ENCODE data around the gene ACTR3.
"Not testable (repeated sequence)": the region's sequence is repeated elsewhere in the genome, so short reads cannot be mapped to it uniquely, and the experiment has no call there.

Gene ACTR3

GRCh38 chr2:113889471-113890252, at the start of gene ACTR3:
Gene ACTR3 (plus strand): TSS chr2:113890089. CDS start chr2:113890280, 191 bp downstream.
- DNase-seq (ENCODE audit: low spot score), result peak; percentile 99

- no peak for DNase-seq (ENCODE audit: low spot score)
These were observed 49.4 kb upstream of the ACTR3 start for GRCh38 chr2:113840518-113840917.

DNA sequence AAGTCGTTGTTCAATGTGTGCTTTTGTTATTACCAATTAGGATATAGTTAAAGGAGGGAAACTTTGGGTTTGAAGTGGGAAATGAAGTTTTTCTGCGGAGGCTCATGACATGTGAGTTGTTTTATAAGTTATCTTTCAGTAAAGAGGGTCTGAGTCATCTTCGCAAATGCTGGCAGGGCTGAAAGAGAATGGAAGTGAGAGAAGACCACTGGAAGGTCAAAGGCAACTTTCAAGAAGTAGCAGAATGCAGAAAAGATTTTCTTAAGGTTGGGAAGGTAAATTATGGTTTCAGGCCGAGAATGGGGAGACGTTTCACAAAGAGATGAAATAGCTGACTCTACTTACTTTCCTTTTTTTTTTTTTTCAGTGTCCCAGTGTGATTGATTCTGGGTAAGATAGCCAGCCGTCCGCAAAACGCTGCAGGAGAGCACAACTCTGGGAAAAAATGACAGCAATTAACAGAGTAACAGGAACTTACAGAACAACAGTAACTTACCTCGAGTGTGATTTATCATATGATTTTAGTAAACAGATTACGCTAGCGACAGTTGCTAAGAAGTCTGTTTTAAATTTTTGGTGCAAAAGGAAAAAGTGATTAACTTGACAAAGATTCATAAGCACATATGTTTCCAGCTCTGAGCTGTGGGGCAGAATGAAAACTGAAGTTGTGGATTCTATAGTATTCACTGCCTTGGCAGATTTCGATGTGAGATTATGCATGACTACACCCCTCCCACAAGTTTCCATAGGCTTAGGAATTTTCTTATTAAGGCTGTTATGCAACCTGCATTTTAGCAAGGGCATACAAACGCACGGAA, 46.8 kb upstream of the ACTR3 start:
- DNase-seq (ENCODE audit: low spot score), result no peak

DNA sequence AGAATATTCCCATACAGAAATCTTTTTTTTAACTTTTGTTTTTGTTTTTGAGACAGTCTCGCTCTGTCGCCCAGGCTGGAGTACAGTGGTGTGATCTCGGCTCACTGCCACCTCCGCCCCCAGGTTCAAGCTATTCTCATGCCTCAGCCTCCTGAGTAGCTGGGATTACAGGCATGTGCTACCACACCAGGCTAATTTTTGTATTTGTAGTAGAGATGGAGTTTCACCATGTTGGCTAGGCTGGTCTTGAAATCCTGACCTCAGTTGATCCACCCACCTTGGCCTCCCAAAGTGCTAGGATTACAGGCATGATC, 46.2 kb upstream of the ACTR3 start:
- not testable (repeated sequence) for DNase-seq (ENCODE audit: low spot score)

DNA sequence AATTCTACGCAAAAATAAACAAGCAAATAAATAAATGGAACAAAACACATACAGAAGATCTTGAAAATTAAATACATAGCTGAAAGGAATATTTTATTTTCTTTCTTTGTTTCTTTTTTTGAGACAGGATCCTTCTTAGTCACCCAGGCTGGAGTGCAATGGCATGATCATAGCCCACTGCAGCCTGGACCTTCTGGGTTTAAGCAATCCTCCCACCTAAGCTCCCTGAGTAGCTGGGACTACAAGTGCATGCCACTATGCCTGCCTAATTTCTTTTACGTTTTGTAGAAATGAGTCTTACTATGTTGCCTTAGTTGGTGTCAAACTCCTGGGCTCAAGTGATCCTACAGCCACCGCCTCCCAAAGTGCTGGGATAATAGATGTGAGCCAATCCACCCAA, 44.6 kb upstream of the ACTR3 start:
- no peak for DNase-seq (ENCODE audit: low spot score)

DNA sequence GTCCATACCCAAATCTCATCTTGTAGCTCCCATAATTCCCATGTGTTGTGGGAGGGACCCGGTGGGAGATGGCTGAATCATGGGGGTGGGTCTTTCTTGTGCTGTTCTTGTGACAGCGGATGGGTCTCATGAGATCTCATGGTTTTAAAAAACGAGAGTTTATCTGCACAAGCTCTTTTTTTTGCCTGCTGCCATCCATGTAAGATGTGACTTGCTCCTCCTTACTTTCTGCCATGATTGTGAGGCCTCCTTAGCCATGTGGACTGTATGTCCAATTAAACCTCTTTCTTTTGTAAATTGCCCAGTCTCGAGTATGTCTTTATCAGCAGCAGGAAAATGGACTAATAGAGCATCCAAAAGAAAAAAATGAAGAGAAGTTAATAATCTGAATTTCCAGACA, 44.1 kb upstream of the ACTR3 start:
- DNase-seq (ENCODE audit: low spot score), result not testable (repeated sequence)

GRCh38 chr2:113846429-113846828, 43.5 kb upstream of the ACTR3 start:
- DNase-seq (ENCODE audit: low spot score), result no peak

- no peak for DNase-seq (ENCODE audit: low spot score)
These were observed 42.7 kb upstream of the ACTR3 start for GRCh38 chr2:113847144-113847543.

DNA sequence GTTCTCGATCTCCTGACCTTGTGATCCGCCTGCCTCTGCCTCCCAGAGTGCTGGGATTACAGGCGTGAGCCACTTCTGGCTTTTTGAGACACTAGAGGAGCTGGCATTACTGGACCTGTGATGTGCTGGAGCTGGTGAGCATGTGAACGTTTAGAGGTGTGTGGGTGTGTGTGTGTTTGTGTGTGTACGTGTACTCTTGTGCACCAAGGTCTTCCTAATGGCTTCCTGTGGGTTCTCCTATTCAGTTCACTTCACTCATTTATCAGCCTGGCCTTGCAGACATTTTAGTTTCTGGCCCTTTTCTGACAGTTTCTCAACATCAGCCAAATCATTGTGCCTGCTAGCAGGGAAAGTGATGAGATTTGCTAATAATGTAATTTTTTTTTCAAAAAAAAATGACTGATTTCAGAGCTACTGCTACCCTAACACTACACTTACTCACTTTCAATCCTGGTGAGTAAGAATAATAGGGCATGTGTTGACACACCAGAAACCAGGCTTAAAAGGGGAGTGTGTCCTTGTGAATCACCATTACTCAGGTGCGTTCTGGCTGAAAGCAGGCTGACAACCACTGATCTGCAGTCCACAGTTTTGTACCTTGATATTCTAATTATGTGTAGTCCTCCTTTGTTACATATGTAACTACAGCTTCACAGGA, 41.0 kb upstream of the ACTR3 start:
- DNase-seq (ENCODE audit: low spot score), result no peak

DNA sequence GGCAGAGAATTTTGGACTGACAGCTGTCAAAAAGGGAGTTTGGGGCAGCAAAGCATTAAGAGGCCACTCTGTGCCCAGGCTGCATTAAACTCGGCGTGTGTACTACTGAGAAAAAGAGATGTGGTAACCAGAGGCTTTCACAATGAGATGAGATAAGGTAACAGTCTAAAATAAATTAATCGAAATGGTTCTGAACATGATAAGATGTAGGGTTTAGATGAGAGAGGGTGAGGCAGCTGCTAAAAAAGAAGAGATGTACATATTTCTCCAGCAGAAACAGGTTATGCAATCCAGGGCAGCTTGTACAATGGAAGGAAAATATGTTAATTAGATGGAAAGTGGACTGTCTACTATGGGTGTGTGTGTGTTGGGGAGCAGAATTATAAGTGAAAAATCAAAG, 39.2 kb upstream of the ACTR3 start:
- no peak for DNase-seq (ENCODE audit: low spot score)

DNA sequence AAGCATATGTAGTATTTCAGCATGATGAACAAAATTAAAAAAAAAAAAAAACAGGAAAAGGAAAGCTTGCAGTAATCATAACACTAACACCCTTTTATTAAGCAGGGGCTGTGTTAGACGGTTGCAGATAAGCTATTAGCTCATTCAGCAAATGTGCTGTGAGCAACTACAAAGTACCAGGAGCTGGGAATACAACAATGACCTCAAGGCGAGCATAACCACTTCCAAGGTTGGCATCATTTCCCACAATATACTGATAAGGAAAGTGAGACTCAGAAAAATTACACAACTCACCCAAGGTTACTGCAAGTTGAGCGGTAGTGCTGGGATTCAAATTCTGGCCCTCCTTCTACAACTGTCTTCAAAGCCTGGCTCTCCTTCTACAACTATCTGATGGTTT, 38.2 kb upstream of the ACTR3 start:
- no peak for DNase-seq (ENCODE audit: low spot score)

DNA sequence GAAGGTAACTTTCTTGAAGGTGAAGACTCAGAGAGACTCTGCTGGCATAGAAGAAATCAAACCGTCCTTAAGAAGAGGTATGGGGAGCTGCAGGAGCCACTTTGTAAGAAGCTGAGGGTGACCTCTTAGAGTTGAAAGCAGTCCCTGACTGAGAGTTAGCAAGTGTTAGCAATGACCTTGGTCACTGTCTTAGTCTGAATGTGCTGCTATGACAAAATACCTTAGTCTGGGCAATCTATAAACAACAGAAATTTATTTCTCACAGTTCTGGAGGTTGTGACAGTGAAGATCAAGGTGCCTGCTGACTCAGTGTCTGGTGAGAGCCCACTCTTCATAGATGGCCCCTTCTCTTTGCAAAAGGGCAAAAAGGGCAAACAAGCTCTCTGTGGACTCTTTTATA, 35.7 kb upstream of the ACTR3 start:
- DNase-seq (ENCODE audit: low spot score), result no peak

DNA sequence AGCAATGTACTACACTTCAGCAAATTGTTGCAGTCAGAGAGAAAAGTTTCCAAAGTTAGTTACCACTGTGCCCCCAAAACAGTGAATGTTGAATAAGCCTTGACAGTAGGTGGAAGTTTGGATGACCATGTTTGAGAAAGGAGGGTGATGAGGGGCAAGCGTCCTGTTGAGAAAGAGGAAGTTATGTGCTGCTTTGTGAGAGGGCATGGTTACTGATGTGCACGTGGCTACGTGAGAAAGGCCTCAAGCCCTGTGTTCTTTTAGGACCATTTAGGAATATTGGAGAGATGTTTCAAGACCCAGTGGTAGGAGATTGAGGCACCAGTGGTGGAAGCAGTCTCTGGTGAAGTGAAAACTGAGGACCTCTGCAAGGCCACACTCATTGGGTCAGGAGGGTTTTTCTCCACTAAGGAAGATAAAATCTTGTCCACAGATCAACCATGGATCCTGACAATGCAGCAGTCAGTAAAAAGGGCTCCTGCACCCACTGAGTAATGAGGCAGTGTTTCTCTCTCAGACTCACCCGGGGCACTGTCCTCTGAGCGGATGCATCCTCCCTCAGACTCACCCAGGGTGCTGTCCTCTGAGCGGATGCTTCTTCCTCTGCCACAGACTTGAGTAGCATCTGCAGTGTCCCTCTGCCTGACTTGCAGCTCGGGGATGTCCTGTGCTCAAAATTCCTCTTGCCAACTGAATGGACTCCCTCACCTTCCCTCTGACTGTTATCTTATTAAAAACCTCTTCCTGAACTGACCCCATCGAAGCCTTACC, 34.7 kb upstream of the ACTR3 start:
- no peak for DNase-seq (ENCODE audit: low spot score)

GRCh38 chr2:113857464-113857863, 32.4 kb upstream of the ACTR3 start:
- no peak for DNase-seq (ENCODE audit: low spot score)

DNA sequence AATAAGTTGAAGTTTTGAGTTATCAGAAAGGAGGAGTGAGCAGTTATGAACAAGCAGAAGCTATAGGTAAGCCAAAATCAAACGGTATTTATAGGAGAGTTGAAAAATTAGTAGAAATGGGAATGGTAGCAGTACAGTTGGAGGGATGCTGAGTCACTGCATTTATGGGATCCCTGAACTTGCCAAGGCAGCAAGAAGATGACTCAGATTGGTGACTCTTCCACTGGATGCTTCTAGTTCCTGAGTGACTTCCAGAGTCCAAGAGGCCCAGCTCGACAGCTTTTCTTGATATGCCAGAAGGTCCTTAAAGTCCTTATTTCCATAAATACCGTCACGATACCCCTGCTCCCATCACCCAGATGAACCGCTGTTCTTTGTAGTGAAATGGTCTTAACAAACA, 31.1 kb upstream of the ACTR3 start:
- no peak for DNase-seq (ENCODE audit: low spot score)

DNA sequence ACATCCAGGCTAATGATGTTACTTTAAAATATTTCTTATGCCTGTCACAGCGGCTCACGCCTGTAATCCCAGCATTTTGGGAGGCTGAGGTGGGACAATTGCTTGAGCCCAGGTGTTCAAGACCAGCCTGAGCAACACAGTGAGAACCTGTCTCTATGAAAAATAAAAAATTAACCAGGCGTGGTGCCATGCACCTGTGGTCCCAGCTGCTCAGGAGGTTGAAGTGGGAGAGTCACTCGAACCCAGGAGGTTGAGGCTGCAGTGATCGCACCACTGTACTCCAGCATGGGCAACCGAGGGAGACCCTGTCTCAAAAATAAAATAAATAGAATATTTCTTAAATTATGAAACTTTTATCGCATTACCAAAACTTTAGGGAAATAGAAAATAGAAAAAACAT, 28.1 kb upstream of the ACTR3 start:
- DNase-seq (ENCODE audit: low spot score), result no peak

DNA sequence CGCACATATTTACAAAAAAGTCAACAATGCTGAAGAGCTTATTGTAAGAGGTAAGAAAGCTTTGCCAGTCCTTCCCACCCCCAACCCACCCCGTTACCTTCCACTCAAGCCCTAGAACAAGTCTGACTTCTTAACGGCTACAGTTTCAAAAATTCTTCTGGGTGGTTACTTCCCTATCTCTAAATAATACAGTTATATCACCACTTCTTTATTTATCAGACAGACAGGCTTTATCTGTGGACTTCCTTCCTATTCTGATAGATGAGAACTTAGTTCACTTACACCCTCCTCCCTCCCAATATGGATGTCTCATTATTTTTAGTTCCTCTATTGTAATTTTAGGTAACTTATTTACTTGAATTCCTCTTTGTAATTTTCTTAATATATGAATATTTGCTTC, 26.7 kb upstream of the ACTR3 start:
- DNase-seq (ENCODE audit: low spot score), result no peak

GRCh38 chr2:113867571-113867970, 22.3 kb upstream of the ACTR3 start:
- no peak for DNase-seq (ENCODE audit: low spot score)

DNA sequence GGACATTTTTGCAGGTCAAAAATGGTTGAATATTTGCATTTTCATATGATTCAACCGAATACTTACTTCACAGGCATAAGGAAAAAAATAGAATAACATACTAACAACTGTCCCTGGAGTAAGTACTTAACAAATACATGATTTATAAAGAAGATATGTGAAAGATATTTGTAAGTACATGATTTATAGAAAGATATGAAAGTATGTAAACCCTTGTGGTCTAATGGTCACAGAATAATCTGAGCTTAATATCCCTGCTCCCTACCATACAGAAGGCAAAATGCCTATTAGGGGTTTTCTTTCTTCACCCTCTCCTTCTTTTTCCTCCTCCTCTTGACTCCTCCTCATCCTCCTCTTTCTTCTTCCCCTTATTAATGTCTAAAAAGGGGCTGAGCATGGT, 20.6 kb upstream of the ACTR3 start:
- no peak for DNase-seq (ENCODE audit: low spot score)

- DNase-seq (ENCODE audit: low spot score), result no peak
These were observed 17.7 kb upstream of the ACTR3 start for GRCh38 chr2:113872201-113872600.

DNA sequence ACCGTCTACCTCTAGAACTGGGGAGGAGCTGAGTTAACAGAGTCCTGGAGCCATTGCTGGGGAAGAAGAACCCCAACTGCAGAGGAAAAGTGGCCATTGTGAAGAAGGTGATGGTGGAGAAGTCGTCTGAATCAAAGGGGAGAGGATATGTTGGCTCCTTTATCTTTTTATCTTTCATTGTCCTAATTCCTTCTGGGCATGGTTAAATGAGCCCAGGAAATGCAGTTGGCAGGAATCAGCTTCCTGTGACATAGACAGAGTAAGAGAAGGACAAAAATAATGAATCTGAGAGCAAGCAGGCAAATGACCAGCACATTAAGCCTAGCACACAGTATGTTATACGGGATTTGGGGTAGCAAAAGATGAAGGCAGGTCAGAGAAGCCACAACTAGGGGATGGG, 16.0 kb upstream of the ACTR3 start:
- no peak for DNase-seq (ENCODE audit: low spot score)

- no peak for DNase-seq (ENCODE audit: low spot score)
These were observed 14.8 kb upstream of the ACTR3 start for GRCh38 chr2:113875135-113875534.
